GM18867 (cell line): Measurements from ENCODE around the gene ERGIC3.
"Not testable (repeated sequence)": the region's sequence is repeated elsewhere in the genome, so short reads cannot be mapped to it uniquely, and the experiment has no call there.

Experiments
- ATAC-seq: cut with Tn5 transposase; IDR thresholded peaks from one replicate; pipeline ENCODE4 v1.9.1; 2021; ENCODE audit warnings: mild to moderate bottlenecking, moderate library complexity; ENCODE audit not compliant: unreplicated experiment

The ERGIC3 gene

DNA sequence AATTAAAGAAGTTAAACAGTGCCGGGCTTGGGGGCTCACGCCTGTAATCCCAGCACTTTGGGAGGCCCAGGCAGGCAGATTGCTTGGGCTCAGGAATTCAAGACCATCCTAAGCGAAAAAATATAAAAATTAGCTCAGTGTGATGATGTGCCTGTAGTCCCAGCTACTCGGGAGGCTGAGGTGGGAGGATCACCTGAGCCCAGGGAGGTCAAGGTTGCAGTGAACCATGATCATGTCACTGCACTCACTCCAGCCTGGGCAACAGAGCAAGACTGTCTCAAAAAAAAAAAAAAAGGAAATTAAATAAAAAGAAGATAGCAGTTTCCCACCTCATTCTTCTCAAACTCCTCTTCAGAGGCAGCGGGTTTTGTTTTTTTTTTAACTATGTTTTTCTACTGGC, 24.1 kb upstream of the ERGIC3 start:
- ATAC-seq, result not testable (repeated sequence)

GRCh38 chr20:35518955-35519354, 22.9 kb upstream of the ERGIC3 start:
- no peak for ATAC-seq

DNA sequence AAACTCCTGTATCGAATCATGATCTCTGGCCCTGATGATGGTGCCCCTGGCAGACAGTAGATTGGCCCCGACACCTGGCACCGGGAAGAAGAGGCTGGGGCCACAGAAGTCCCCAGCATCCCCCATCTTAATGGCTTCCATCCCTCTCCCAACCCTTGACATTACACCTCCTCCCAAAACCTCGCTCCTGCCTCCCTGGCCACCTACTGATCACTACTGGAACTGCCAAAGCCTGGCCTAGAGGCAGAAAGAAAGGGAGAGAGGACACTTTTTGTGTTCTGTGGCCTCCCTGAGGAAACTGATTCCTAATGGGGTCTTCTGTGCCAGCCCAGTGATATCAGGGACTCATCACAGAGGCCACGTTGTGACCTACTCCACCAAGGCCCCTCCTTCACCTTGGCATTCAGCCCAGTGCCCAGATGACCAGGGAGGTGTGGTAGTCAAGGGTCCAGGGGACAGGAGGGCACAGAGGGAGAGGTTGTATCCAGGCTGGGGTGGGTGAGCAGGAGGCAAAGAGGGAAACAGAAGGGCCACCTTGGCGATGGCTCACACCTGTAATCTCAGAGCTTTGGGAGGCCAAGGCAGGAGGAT, 18.5 kb upstream of the ERGIC3 start:
- ATAC-seq, result no peak

- no peak for ATAC-seq
Observed at GRCh38 chr20:35525639-35526038, 16.2 kb upstream of the ERGIC3 start.

DNA sequence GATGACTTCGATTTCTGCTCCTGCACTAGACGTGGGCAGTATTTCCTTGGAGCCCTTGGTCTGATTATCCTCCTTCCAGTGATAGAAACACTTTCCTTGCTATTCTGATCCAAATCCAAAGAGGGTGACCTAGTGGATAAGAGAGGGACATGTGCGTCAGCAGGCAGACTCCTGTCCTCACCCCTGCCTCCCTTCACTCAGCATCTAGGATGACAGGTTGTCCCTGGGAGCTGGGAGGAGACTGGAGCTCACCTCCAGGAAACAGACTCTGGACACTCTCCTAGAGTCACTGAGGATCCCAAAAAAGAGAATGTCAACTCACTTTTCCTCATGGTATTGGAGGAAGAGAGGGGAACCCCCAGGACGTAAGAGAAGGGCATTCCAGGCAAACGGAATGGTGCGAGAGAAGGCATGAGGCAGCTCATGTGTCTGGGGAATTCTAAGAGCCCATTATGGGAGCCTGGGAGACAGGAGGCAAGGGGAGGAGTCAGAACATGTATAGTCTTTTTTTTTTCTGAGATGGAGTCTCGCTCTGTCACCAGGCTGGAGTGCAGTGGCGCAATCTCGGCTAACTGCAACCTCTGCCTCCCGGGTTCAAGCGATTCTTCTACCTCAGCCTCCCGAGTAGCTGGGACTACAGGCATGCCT, 14.6 kb upstream of the ERGIC3 start:
- ATAC-seq, result no peak

GRCh38 chr20:35529552-35529951, 12.3 kb upstream of the ERGIC3 start, which contains the start of gene C20orf173:
Gene C20orf173 (minus strand): TSS chr20:35529652. CDS start chr20:35529373, 279 bp downstream.
- ATAC-seq, result no peak

DNA sequence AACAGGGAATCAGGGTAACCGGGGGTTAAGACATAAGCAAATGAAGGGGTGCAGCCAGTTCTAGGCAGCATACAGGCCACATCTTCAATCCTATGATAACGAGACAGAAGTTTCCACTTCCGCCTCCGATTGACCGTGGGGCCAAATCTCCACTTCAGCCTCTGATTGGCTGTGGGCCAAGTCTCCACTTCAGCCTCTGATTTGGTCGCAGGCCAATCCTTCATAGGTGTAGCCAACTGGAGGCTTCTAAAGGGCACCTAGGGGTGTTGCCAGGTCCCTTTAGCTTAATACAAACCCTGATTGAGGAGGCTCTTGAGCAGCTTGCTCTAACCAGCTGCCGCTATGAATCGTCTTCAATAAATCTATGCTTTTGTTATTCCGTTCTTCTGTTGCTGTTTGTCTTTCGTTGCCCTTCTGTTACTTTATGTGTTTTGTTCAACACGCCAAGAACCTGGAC, 2.1 kb upstream of the ERGIC3 start:
- no peak for ATAC-seq

DNA sequence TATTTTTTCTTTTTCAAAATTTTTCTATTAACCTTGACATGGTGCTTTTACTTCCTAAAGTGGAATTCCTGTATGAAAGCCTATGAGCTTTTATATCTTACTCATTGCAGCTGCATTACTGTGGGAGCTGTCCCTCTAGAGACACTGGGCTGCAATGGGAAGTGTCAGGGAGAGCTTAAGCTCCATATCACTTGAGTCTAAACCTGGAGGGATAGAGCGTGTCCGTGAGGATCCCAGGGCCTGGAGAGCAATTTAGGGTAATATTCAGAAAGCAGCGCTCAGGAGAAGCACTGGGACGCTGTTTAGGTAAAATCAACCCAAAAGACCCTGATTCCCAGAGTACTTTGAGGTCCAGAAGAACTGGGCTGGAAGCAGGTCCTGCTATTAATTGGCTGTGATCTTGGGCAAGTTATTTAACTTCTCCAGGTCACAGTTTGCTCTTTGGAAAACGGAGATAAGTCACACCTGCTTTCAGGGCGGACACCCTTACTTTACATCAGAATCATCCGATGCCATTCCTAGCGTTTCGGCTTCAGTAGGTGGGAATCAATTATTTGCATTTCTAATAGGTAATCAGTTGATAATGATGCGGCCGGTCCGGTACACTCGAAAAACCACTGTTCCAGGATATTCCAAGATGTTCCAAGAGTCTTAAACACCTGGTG, 628 bp upstream of the ERGIC3 start:
- no peak for ATAC-seq

- ATAC-seq, result no peak
Observed at GRCh38 chr20:35542990-35543389, 1.1 kb downstream of the ERGIC3 start.

DNA sequence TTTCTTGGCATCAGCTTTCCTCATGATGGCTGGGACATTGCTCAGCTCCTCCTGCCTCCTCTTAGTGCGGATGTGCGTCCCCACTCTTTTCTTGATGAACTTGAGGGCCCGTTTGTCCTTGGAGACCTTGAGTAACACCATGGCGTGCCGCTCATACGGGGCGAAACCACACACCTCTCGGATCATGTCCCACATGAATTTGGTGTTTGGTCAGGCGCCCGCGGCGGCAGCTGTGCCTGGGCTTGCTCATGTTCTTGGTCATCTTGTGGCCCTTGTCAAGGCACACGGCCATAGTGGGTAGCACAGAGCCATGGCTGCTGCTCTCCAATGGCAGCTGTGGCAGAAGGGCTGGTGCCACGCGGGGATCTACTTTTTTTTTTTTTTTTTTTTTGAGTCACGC, 2.6 kb downstream of the ERGIC3 start:
- no peak for ATAC-seq

GRCh38 chr20:35544941-35545340, 3.1 kb downstream of the ERGIC3 start:
- not testable (repeated sequence) for ATAC-seq

GRCh38 chr20:35546127-35546526, 4.2 kb downstream of the ERGIC3 start:
- no peak for ATAC-seq

DNA sequence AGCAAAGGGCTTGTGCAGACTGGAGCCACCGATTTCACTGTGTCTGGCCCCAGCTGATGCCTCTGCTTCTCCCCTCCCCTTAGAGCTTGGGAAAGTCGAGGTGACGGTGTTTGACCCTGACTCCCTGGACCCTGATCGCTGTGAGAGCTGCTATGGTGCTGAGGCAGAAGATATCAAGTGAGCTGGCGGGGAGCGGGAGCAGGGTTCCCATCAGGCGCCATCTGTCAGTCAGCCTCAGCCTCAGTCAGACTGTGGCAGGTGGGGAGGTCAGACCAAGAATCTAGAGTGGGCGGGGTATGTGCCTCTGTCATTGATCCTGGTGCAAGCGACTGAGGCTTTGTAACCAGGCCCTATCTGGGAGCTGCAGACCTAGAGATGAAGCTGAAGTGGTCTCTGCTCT, 5.5 kb downstream of the ERGIC3 start:
- ATAC-seq, result no peak

GRCh38 chr20:35551503-35551902, 9.6 kb downstream of the ERGIC3 start:
- no peak for ATAC-seq

GRCh38 chr20:35552914-35553313, 11.0 kb downstream of the ERGIC3 start:
- ATAC-seq, result no peak

DNA sequence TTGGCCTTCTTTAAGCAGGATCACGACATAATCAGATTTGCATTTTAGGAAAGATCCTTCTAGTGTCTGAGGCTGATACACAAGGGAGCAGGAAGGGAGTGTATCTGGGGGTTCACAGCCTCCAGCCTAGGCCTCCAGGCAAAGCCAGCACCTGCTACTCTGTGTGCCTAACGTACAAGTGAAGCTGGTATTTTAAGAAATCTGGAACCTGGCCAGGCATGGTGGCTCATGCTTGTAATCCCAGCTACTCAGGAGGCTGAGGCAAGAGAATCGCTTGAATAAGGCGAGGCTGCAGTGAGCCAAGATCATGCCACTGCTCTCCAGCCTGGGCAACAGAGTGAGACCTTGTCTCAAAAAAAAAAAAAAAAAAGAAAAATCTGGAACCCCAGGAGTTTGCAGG, 13.6 kb downstream of the ERGIC3 start:
- not testable (repeated sequence) for ATAC-seq

GRCh38 chr20:35555951-35556645, 14.2 kb downstream of the ERGIC3 start:
- no peak for ATAC-seq

DNA sequence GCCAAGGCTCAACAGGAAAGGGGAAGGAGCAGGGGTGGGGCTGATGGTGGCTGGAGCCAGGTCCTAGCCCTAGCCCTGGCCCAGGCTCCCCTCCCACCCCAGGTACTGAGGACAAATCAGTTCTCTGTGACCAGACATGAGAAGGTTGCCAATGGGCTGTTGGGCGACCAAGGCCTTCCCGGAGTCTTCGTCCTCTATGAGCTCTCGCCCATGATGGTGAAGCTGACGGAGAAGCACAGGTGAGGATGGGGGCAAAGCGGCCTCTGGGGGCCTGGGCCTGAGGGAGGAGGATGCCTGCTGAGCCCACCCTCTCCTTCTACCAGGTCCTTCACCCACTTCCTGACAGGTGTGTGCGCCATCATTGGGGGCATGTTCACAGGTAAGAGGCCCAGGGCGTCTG, 15.0 kb downstream of the ERGIC3 start:
- no peak for ATAC-seq

DNA sequence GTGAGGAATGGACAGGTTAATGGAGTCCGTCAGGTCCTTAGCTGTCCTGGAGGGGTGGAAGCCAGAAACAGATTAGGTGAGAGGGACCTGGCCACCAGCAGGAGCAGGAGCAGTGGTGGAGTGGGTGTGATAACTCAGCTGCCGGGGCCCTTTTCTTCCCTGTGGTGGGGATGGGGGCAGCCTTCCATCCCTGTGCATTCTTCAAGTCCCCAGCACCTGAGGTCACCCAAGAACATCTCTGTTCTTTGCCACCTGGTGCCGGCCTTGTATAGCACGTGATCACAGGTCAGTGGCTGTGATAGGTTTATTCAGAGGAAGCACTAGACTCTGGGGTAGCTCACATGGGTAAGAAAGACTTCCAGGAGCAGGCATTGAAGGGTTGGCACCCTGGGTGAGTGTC, 16.6 kb downstream of the ERGIC3 start:
- ATAC-seq, result no peak

DNA sequence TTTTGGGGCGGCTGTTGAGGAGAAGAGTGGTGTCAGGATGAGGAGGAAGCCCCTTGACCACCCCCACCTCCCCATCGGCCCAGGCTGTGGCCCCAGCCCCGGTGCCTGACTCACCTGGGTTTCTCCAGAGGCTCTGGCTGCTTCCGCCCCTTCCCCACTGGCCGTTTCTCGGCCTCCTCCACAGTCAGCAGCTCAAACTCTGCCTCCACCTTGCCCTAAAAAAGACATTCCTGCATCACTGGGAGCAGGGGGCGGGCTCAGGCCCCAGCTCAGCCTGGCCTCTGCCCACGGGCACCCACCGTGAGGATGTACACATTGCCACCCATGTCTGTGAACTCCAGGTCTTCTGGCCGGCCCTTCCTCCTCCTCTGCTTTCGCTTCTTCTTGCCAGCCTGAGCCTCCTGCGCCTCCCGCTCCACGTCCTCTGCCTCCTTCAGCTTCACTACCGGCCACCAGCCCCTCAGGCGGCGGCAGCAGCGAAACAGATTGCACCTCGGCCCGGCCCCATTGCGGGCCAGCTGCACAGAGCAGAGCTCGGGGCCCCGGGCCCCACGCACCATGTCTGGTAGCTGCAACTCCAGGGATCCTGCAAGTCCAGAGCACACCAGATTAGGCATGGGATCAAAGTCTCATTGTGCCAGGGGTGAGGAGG, 17.3 kb downstream of the ERGIC3 start:
- ATAC-seq, result no peak

DNA sequence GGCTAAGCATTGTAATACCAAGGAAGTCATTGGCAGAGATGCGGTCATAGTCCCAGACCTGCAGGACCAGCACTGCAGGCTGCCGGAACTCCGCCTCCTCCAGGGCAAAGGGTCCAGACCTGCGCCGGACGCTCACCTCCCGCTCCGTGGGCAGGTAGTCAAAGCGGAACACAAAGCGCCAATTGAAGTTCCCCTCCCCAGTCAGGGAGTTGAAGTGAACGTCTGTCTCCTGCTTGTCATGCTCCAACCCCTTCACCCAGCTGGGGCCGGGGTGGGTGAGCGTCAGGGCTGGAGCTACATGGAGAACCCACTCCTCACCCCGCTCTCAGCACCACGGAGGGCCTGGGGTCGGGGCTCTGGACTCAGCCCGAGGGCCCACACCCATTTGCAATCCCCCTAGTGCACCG, 18.2 kb downstream of the ERGIC3 start:
- no peak for ATAC-seq
